GM06990 (cell line): Measurements from ENCODE around the gene SRXN1.

ENCODE experiments used
- DNase-seq: peaks from one replicate; pipeline ENCODE4 v3.0.0-alpha.2; 2011; ENCODE audit not compliant: insufficient read length; ENCODE audit errors: extremely low read depth
- H3K27me3 ChIP-seq: replicated peaks from 2 replicates; pipeline ENCODE4 v1.6.0; 2011; ENCODE audit warnings: low read length; ENCODE audit not compliant: control insufficient read depth, insufficient read depth
- H3K36me3 ChIP-seq: 2 replicates; pipeline ENCODE4 v1.5.1; 2011; ENCODE audit warnings: low read length; ENCODE audit not compliant: control insufficient read depth, insufficient read depth
- H3K4me3 ChIP-seq: replicated peaks from 2 replicates; pipeline ENCODE4 v1.5.1; 2011; ENCODE audit warnings: low read depth, mild to moderate bottlenecking, control low read depth, low read length
- TF ChIP-seq, protein P1 (sequence below): IDR thresholded peaks from 2 replicates; pipeline ENCODE4 v1.5.1; 2011; ENCODE audit warnings: low read length, control low read depth, mild to moderate bottlenecking, inconsistent platforms; ENCODE audit not compliant: insufficient read depth, poor library complexity, severe bottlenecking

Gene SRXN1

DNA sequence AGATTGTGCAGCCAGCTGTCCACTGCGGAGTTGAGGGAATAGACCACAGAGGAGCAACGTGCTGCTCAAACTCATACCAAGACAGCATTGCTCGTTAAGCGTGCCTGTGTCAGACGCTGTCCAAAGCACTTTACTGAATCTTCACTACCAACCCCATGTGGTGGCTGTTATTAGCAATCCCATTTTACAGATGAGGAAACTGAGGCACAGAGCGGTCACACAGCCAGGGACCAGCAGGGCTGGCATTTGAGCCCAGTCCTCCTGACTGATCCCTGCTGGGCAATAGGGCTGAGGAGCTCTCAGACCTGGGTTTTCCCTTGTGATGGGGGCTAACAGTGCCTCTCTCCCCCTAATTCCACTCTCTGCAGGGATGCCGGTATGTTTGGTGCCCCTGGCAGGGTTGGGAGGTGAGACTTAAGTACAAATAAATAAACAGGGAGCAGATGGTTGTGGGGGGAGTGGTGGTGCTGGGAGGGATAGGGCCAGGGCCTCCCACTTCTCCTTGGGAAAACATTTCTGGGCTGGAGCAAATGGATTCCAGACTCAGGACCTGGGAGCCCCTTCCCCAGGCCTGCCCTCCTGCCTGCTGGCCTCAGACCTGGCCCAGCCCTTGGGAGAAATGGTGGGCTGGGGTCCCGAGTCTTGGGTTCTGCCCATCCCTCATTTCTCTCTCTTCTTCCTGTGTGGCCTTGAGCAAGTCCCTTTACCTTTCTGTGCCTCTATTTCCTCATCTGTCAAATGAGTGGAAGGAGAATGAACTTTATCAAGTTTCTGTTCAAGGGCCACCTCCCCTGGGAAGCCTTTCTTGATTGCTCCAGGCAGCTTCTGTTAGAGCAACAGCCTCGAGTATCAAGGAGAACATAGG is 17.7 kb downstream of the SRXN1 start:
- Histone ChIP-seq H3K36me3 (no peaks in the 10 kb centered on the region), H3K4me3 (no peak overlapping the region), H3K27me3 (no peaks in the 10 kb centered on the region; the same call in 1 of the 2 replicates)
- no peak for DNase-seq
- TF ChIP-seq, protein P1, sequence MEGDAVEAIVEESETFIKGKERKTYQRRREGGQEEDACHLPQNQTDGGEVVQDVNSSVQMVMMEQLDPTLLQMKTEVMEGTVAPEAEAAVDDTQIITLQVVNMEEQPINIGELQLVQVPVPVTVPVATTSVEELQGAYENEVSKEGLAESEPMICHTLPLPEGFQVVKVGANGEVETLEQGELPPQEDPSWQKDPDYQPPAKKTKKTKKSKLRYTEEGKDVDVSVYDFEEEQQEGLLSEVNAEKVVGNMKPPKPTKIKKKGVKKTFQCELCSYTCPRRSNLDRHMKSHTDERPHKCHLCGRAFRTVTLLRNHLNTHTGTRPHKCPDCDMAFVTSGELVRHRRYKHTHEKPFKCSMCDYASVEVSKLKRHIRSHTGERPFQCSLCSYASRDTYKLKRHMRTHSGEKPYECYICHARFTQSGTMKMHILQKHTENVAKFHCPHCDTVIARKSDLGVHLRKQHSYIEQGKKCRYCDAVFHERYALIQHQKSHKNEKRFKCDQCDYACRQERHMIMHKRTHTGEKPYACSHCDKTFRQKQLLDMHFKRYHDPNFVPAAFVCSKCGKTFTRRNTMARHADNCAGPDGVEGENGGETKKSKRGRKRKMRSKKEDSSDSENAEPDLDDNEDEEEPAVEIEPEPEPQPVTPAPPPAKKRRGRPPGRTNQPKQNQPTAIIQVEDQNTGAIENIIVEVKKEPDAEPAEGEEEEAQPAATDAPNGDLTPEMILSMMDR = no peak

DNA sequence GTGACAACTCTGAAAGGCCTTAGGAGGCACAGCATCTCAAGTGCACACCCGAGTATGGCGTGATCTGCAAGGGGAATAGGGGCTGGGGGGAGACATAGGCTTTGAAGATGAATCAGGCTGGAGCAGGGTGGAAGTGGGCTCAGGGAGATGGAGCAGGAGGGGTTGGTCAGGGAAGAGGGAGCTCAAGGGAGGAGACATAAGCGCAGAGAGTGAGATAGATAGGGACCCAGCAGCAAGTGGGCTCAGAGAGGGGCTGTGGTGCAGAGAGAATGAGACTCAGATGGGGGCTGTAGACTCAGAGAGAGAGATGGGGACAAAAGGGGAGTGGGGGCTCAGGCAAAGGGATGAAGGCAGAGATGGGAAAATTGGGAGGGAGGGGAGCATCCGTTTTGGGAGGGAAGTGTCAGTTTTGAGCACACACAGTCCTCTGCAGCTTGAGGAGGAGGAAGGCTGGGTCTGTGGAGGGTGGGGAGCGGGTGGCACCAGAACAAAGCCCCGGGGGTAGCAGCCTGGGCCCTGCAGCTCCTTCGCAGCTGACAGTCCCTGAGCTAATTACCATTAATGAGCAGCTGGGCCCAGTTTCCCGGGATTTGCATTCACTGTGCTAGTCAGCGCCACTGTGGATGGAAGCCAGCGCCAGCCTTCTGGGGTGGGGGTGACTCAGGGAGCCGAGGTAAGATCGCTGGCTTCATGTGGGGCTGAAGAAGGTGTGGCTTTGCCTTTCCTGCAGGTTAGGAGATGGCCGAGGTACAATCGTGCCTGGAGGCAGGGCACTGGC is 18.7 kb downstream of the SRXN1 start:
- no peaks in the 10 kb centered on the region; the same call in 1 of the 2 replicates for H3K27me3 ChIP-seq
- no peak for DNase-seq
- no peaks in the 10 kb centered on the region for H3K36me3 ChIP-seq
- TF ChIP-seq, protein P1 = no peak
- H3K4me3 ChIP-seq = no peak overlapping the region

DNA sequence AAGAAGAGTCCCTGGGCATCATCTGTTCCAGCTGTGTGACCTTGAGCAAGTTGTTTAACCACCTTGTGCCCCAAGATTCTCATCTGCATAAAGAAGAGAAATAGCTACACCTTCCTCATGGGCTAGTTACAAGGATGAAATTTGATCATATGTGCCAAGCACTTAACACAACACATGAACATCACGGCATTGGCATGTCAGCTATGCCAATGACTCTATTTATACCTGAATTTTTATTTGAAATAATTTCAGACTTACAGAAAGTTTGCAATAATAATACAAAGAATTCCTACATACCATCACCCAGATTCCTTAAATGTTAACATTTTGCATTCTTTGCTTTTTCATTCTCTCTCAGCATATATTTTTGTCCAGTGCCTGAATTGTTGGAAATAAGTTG is 21.9 kb downstream of the SRXN1 start:
- H3K27me3 ChIP-seq = 0 out of 2 replicates have a peak, but pooled peaks cover 2% of the 10 kb centered on the region
- TF ChIP-seq, protein P1 = no peak
- no peak overlapping the region for H3K4me3 ChIP-seq
- no peaks in the 10 kb centered on the region for H3K36me3 ChIP-seq
- DNase-seq = no peak

GRCh38 chr20:626579-626978 is 26.4 kb downstream of the SRXN1 start:
- H3K27me3 ChIP-seq = peaks cover 2% of the 10 kb centered on the region
- no peaks in the 10 kb centered on the region for H3K36me3 ChIP-seq
- TF ChIP-seq, protein P1 = no peak
- no peak overlapping the region for H3K4me3 ChIP-seq
- DNase-seq = no peak

DNA sequence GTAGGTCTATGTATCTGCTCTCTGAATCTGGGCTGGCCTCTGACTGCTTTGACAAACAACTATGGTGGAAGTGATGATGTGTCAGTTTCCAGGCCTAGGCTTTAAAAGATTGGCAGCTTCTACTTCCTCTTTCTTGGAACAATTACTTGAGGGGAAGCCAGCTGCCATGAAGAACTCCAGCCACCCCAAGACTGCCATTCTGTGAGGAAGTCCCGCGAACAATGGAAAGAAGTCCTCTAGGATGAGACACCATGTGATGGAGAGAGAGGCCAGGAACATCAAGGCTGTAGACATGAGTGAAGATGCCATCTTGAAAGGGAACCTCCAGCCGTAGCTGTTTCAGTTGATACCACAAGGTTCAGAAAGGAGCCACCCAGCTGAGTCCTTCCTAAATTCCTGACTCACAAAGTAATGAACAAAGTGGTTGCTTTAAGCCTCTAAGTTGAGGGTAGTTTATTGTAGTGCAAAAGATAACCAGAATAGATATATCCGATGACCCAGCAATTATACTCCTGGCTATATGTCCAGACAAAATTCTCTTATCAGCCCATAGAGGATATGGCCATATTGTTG is 27.6 kb downstream of the SRXN1 start:
- TF ChIP-seq, protein P1 = no peak
- peaks cover 2% of the 10 kb centered on the region for H3K27me3 ChIP-seq
- DNase-seq = no peak
- H3K4me3 ChIP-seq = no peak overlapping the region
- no peaks in the 10 kb centered on the region for H3K36me3 ChIP-seq
